Thoracic aorta (tissue), 2 donors: ENCODE data around the gene DPEP2. TPM values are rescaled to one million over a fixed set of nuclear protein-coding genes. Genes with fewer than 3 reads are reported as not detected.

ENCODE experiments used
- ATAC-seq: fragments of 150-250 bp; one replicate; pipeline ENCODE4 v1.8.0; 2017; ENCODE audit warnings: low read depth; ENCODE audit not compliant: insufficient number of reproducible peaks, low FRiP score
- DNase-seq: peaks from one replicate; pipeline ENCODE4 v3.0.0-alpha.2; 2020; ENCODE audit warnings: low spot score
- H3K27ac ChIP-seq, 2 donors: fragments of 200-600 bp; sonication (generic); 1 replicate in 1 of 2; 2 replicates in 1 of 2; pipeline ENCODE4 v1.5.1; 2016; ENCODE audit warnings: mild to moderate bottlenecking in 2 of 2, moderate library complexity in 2 of 2
- H3K27me3 ChIP-seq: fragments of 200-600 bp; sonication (generic); replicated peaks from 2 replicates; pipeline ENCODE4 v1.6.0; 2016; ENCODE audit warnings: mild to moderate bottlenecking; ENCODE audit not compliant: insufficient read depth
- H3K36me3 ChIP-seq: fragments of 200-600 bp; sonication (generic); one replicate; pipeline ENCODE4 v1.5.1; 2016
- H3K4me1 ChIP-seq, 2 donors: fragments of 200-600 bp; sonication (generic); 1 replicate in 1 of 2; 2 replicates in 1 of 2; pipeline versions ENCODE4 v1.5.1 to v1.6.0; 2016; ENCODE audit warnings: low read depth in 2 of 2, mild to moderate bottlenecking in 1 of 2; ENCODE audit not compliant: control insufficient read depth in 1 of 2
- H3K4me3 ChIP-seq: fragments of 200-600 bp; sonication (generic); 2 replicates; pipeline ENCODE4 v1.5.1; 2016; ENCODE audit warnings: mild to moderate bottlenecking
- H3K9me3 ChIP-seq: fragments of 200-600 bp; sonication (generic); 2 replicates; pipeline ENCODE4 v1.5.1; 2016
- CTCF ChIP-seq: fragments of 200-600 bp; sonication (generic); IDR thresholded peaks from one replicate; pipeline ENCODE4 v1.5.1; 2019; ENCODE audit warnings: antibody characterized with exemption
- total RNA-seq, 2 donors: library from RNA; depleted of rRNA; stranded (reverse); fragments of >200 nt; gene quantifications; one replicate each; pipeline versions ENCODE4 v1.1.0 to v1.2.3, GENCODE V29; 2016

The DPEP2 gene
- total RNA-seq, 2 donors from 2014 or later = 0.81 to 6.1 TPM

DNA sequence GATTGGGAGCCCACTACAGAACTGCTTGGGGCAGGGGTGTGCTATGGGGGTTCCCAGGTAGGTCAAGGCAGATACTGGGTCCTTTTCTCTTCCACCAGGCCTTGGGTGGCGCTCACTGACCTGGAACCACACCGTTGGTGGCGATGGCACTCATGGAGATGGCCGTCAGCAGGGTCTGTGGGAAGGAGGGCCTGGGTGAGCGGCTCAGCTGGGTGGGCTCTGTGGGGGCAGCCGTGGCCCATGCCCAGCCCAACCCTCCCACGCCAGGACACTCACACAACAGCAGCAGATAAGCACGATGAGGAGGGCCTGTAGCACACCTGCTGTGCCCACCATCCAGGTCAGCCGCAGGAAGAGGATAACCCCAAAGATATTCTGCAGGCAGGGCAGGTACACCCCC is 41.7 kb downstream of the DPEP2 start:
- peaks cover 71% of the 10 kb centered on the region for H3K36me3 ChIP-seq
- no peak for TF ChIP-seq CTCF
- no peaks in the 10 kb centered on the region for H3K9me3 ChIP-seq
- no peak overlapping the region for H3K27ac ChIP-seq
- H3K4me3 ChIP-seq = no peak overlapping the region
- ATAC-seq = no peak
- H3K4me1 ChIP-seq = peaks cover 7 to 29% of the 10 kb centered on the region in 2 donors
- H3K27me3 ChIP-seq = no peaks in the 10 kb centered on the region
- DNase-seq = no peak

DNA sequence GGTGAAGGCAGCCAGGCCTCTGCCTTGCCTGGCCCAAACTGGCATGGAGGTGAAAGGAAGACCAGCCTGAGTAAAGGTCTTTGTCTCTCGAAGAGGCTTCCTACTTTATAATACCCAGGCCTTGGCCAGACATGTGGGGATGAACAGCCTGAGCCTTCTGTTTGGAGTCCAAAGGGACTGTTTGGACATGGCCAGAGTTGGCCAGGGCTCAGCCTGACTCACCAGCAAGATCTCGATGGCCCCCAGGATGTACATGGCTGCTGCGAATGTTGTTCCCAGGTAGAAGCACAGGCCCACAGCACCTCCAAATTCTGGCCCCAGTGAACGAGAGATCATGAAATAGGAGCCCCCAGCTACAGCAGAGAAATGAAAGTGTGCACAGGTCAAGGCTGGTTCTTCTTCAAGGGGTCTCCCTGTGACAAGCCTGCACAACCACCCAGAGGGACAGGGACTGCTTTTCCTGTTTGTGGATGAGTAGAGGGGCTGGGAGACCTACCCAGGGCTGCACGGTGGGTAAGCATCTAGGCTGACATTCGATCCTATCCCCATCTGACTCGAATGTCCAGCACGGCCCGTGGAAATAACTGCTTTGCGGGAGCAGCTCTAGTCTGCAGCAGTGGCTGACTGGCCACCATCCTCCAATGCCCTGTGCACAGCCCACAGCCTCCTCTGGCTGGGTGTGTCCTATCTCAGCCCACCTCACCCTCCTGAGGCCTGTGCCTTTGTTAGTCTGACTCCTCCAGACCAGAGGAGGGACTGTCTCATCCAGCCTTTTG is 44.7 kb downstream of the DPEP2 start:
- peaks cover 72% of the 10 kb centered on the region for H3K36me3 ChIP-seq
- peaks cover under 1 to 14% of the 10 kb centered on the region in 2 donors for H3K4me1 ChIP-seq
- TF ChIP-seq CTCF = no peak
- ATAC-seq = no peak
- DNase-seq = no peak
- H3K27me3 ChIP-seq = no peaks in the 10 kb centered on the region
- H3K4me3 ChIP-seq = no peak overlapping the region
- no peaks in the 10 kb centered on the region for H3K9me3 ChIP-seq
- peak overlapping the region in 1 of 2 donors; percentile 4 for H3K27ac ChIP-seq

GRCh38 chr16:67953641-67954375 is 45.5 kb downstream of the DPEP2 start:
- Histone ChIP-seq H3K9me3 (no peaks in the 10 kb centered on the region), H3K36me3 (peaks cover 72% of the 10 kb centered on the region), H3K27me3 (no peaks in the 10 kb centered on the region), H3K4me3 (no peak overlapping the region), H3K27ac (peak overlapping the region in 1 of 2 donors; percentile 4), H3K4me1 (peaks cover 0 to 8% of the 10 kb centered on the region in 2 donors)
- TF ChIP-seq CTCF = no peak
- ATAC-seq (no peak), DNase-seq (no peak)

GRCh38 chr16:67951485-67951884 is 47.8 kb downstream of the DPEP2 start:
- no peaks in the 10 kb centered on the region for H3K27me3 ChIP-seq
- H3K27ac ChIP-seq = peak overlapping the region; percentile 19 to 36
- H3K4me3 ChIP-seq = no peak overlapping the region
- no peak for ATAC-seq
- peaks cover 0 to 8% of the 10 kb centered on the region in 2 donors for H3K4me1 ChIP-seq
- no peak for DNase-seq
- no peaks in the 10 kb centered on the region for H3K9me3 ChIP-seq
- H3K36me3 ChIP-seq = peaks cover 78% of the 10 kb centered on the region
- TF ChIP-seq CTCF = no peak

- Histone ChIP-seq H3K4me3 (no peak overlapping the region), H3K9me3 (no peaks in the 10 kb centered on the region), H3K27ac (no peak overlapping the region), H3K4me1 (peaks cover 0 to 8% of the 10 kb centered on the region in 2 donors), H3K36me3 (peaks cover 83% of the 10 kb centered on the region), H3K27me3 (no peaks in the 10 kb centered on the region)
- ATAC-seq (no peak), DNase-seq (no peak)
- TF ChIP-seq CTCF = no peak
Observed at GRCh38 chr16:67950335-67950843, 48.9 kb downstream of the DPEP2 start.
